B cell (primary cell): Measurements from ENCODE around the gene ANKFY1.

Experiments
- EZH2 ChIP-seq: IDR thresholded peaks from 2 replicates; pipeline ENCODE4 v1.6.1; 2012; ENCODE audit warnings: borderline replicate concordance, low read depth, mild to moderate bottlenecking, moderate library complexity, low read length; ENCODE audit not compliant: insufficient read depth, poor library complexity, severe bottlenecking
- TF ChIP-seq, protein P1 (sequence below): fragments of 200-600 bp; IDR thresholded peaks from one replicate; pipeline ENCODE4 v1.8.0; 2022; ENCODE audit warnings: antibody characterized with exemption, mild to moderate bottlenecking

GRCh38 chr17:4140125-4140524, 123.7 kb downstream of the ANKFY1 start:
- TF ChIP-seq, protein P1, sequence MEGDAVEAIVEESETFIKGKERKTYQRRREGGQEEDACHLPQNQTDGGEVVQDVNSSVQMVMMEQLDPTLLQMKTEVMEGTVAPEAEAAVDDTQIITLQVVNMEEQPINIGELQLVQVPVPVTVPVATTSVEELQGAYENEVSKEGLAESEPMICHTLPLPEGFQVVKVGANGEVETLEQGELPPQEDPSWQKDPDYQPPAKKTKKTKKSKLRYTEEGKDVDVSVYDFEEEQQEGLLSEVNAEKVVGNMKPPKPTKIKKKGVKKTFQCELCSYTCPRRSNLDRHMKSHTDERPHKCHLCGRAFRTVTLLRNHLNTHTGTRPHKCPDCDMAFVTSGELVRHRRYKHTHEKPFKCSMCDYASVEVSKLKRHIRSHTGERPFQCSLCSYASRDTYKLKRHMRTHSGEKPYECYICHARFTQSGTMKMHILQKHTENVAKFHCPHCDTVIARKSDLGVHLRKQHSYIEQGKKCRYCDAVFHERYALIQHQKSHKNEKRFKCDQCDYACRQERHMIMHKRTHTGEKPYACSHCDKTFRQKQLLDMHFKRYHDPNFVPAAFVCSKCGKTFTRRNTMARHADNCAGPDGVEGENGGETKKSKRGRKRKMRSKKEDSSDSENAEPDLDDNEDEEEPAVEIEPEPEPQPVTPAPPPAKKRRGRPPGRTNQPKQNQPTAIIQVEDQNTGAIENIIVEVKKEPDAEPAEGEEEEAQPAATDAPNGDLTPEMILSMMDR, result no peak
- TF ChIP-seq EZH2, result no peak
